Measurements from ENCODE around the gene NUDT1. TPM values are rescaled to one million over a fixed set of nuclear protein-coding genes. Genes with fewer than 3 reads are reported as not detected.

Gene NUDT1
- total and polyA plus RNA-seq, 2 donors (not counting 1 experiment from before 2014, with no cell fraction given), result 19.8 to 28.4 TPM

- Histone ChIP-seq H4K20me1 (ENCODE audit: control insufficient read depth, extremely low read depth, insufficient read depth, low read length) (no peaks in the 10 kb centered on the region), H3K9ac (ENCODE audit: insufficient read depth, low read length) (no peak overlapping the region), H2AFZ (ENCODE audit: low read length) (no peak overlapping the region), H3K4me2 (ENCODE audit: extremely low read depth, insufficient read depth, low read length) (no peak overlapping the region), H3K36me3 (ENCODE audit: control insufficient read depth, insufficient read depth, low read length) (peaks cover 5% of the 10 kb centered on the region), H3K27me3 (ENCODE audit: control insufficient read depth, insufficient read depth, low read length) (no peaks in the 10 kb centered on the region), H3K4me3 (replicated peaks in 1 of 4; ENCODE audit: control extremely low read depth in 1 of 4, insufficient read depth in 1 of 4, low read depth in 3 of 4, low read length in 4 of 4) (no peak overlapping the region), H3K27ac (ENCODE audit: insufficient read depth, low read length) (no peak overlapping the region), H3K9me3 (ENCODE audit: control insufficient read depth, insufficient read depth, low read depth, low read length) (no peaks in the 10 kb centered on the region), H3K79me2 (ENCODE audit: control insufficient read depth, insufficient read depth, low read length) (no peaks in the 10 kb centered on the region), H3K4me1 (ENCODE audit: control insufficient read depth, extremely low read depth, insufficient read depth, low read length) (no peaks in the 10 kb centered on the region)
- no peak for DNase-seq (ENCODE audit: low read depth in 2 of 2)
- TF ChIP-seq, protein P1, sequence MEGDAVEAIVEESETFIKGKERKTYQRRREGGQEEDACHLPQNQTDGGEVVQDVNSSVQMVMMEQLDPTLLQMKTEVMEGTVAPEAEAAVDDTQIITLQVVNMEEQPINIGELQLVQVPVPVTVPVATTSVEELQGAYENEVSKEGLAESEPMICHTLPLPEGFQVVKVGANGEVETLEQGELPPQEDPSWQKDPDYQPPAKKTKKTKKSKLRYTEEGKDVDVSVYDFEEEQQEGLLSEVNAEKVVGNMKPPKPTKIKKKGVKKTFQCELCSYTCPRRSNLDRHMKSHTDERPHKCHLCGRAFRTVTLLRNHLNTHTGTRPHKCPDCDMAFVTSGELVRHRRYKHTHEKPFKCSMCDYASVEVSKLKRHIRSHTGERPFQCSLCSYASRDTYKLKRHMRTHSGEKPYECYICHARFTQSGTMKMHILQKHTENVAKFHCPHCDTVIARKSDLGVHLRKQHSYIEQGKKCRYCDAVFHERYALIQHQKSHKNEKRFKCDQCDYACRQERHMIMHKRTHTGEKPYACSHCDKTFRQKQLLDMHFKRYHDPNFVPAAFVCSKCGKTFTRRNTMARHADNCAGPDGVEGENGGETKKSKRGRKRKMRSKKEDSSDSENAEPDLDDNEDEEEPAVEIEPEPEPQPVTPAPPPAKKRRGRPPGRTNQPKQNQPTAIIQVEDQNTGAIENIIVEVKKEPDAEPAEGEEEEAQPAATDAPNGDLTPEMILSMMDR (conservative IDR thresholded peaks at IDR 0.05 in 1 of 2, IDR thresholded peaks at IDR 0.05 in 1 of 2; ENCODE audit: low read depth in 1 of 2, low read length in 2 of 2), result no peak
- TF ChIP-seq EZH2 (IDR thresholded peaks at IDR 0.05; ENCODE audit: low read length, missing control alignments), result no peak
Observed at GRCh38 chr7:2198760-2199159, 43.3 kb upstream of the NUDT1 start.

DNA sequence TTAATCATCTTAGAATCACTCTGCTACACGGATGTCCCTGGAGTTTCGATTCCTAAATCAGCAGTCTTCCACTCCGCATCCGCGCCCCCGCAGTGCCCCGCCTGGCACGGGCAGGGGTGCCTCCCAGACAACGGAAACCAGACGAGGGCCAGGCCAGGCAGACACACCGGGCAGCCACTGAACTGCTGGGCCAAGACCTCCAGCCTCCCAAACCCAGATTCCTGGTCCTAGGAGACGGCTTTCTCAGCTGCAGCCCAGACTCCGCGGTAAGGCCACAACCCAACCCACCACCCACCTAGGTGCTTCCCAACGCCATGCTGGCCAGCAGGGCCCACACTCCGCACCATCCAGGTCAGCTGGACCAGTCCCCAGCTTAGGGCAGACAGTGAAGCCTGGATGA lies 42.5 kb upstream of the NUDT1 start:
- no peaks in the 10 kb centered on the region for H3K9me3 ChIP-seq (ENCODE audit: control insufficient read depth, insufficient read depth, low read depth, low read length)
- H3K79me2 ChIP-seq (ENCODE audit: control insufficient read depth, insufficient read depth, low read length), result no peaks in the 10 kb centered on the region
- H3K36me3 ChIP-seq (ENCODE audit: control insufficient read depth, insufficient read depth, low read length), result peaks cover 5% of the 10 kb centered on the region
- no peaks in the 10 kb centered on the region for H4K20me1 ChIP-seq (ENCODE audit: control insufficient read depth, extremely low read depth, insufficient read depth, low read length)
- no peak overlapping the region for H3K4me3 ChIP-seq (replicated peaks in 1 of 4; ENCODE audit: control extremely low read depth in 1 of 4, insufficient read depth in 1 of 4, low read depth in 3 of 4, low read length in 4 of 4)
- H2AFZ ChIP-seq (ENCODE audit: low read length), result no peak overlapping the region
- H3K4me1 ChIP-seq (ENCODE audit: control insufficient read depth, extremely low read depth, insufficient read depth, low read length), result peaks cover 4% of the 10 kb centered on the region
- no peak for DNase-seq (ENCODE audit: low read depth in 2 of 2)
- H3K27ac ChIP-seq (ENCODE audit: insufficient read depth, low read length), result no peak overlapping the region
- H3K9ac ChIP-seq (ENCODE audit: insufficient read depth, low read length), result no peak overlapping the region
- no peaks in the 10 kb centered on the region for H3K27me3 ChIP-seq (ENCODE audit: control insufficient read depth, insufficient read depth, low read length)
- H3K4me2 ChIP-seq (ENCODE audit: extremely low read depth, insufficient read depth, low read length), result no peak overlapping the region
- TF ChIP-seq EZH2 (IDR thresholded peaks at IDR 0.05; ENCODE audit: low read length, missing control alignments), result no peak
- TF ChIP-seq, protein P1 (conservative IDR thresholded peaks at IDR 0.05 in 1 of 2, IDR thresholded peaks at IDR 0.05 in 1 of 2; ENCODE audit: low read depth in 1 of 2, low read length in 2 of 2), result no peak

- no peak for DNase-seq (ENCODE audit: low read depth in 2 of 2)
- no peak overlapping the region for H3K4me2 ChIP-seq (ENCODE audit: extremely low read depth, insufficient read depth, low read length)
- no peak overlapping the region for H3K9ac ChIP-seq (ENCODE audit: insufficient read depth, low read length)
- no peaks in the 10 kb centered on the region for H3K27me3 ChIP-seq (ENCODE audit: control insufficient read depth, insufficient read depth, low read length)
- no peak overlapping the region for H3K4me3 ChIP-seq (replicated peaks in 1 of 4; ENCODE audit: control extremely low read depth in 1 of 4, insufficient read depth in 1 of 4, low read depth in 3 of 4, low read length in 4 of 4)
- H3K9me3 ChIP-seq (ENCODE audit: control insufficient read depth, insufficient read depth, low read depth, low read length), result no peaks in the 10 kb centered on the region
- H3K79me2 ChIP-seq (ENCODE audit: control insufficient read depth, insufficient read depth, low read length), result no peaks in the 10 kb centered on the region
- no peak overlapping the region for H2AFZ ChIP-seq (ENCODE audit: low read length)
- TF ChIP-seq, protein P1 (conservative IDR thresholded peaks at IDR 0.05 in 1 of 2, IDR thresholded peaks at IDR 0.05 in 1 of 2; ENCODE audit: low read depth in 1 of 2, low read length in 2 of 2), result no peak
- TF ChIP-seq EZH2 (IDR thresholded peaks at IDR 0.05; ENCODE audit: low read length, missing control alignments), result no peak
- H3K4me1 ChIP-seq (ENCODE audit: control insufficient read depth, extremely low read depth, insufficient read depth, low read length), result peaks cover 6% of the 10 kb centered on the region
- peaks cover 5% of the 10 kb centered on the region for H3K36me3 ChIP-seq (ENCODE audit: control insufficient read depth, insufficient read depth, low read length)
- no peaks in the 10 kb centered on the region for H4K20me1 ChIP-seq (ENCODE audit: control insufficient read depth, extremely low read depth, insufficient read depth, low read length)
- no peak overlapping the region for H3K27ac ChIP-seq (ENCODE audit: insufficient read depth, low read length)
Observed at GRCh38 chr7:2199956-2200583, 42.0 kb upstream of the NUDT1 start.
